Loucy (cell line): ENCODE measurements around the gene TIE1.

Source experiments
- H2AFZ ChIP-seq: fragments of 200-600 bp; sonication (generic); 2 replicates; pipeline ENCODE4 v1.6.0; 2016; ENCODE audit warnings: antibody characterized with exemption, mild to moderate bottlenecking, low read length, moderate library complexity
- H3F3A ChIP-seq: fragments of 200-600 bp; 2 replicates; pipeline ENCODE4 v1.6.0; 2016; ENCODE audit warnings: antibody characterized with exemption, low read depth, mild to moderate bottlenecking
- H3K27me3 ChIP-seq: fragments of 200-600 bp; sonication (generic); 2 replicates; pipeline ENCODE4 v1.6.1; 2014; ENCODE audit warnings: low read length, mild to moderate bottlenecking; ENCODE audit not compliant: insufficient read depth, poor library complexity, severe bottlenecking
- H3K36me3 ChIP-seq: fragments of 200-600 bp; sonication (generic); 2 replicates; pipeline ENCODE4 v1.6.1; 2016; ENCODE audit warnings: low read length; ENCODE audit not compliant: insufficient read depth
- H3K4me1 ChIP-seq: fragments of 200-600 bp; sonication (generic); 2 replicates; pipeline ENCODE4 v1.5.1; 2014; ENCODE audit warnings: low read length, mild to moderate bottlenecking; ENCODE audit not compliant: insufficient read depth, poor library complexity, severe bottlenecking
- H3K4me2 ChIP-seq: fragments of 200-600 bp; sonication (generic); 2 replicates; pipeline ENCODE4 v1.6.0; 2014; ENCODE audit warnings: antibody characterized with exemption, low read length, low read depth, mild to moderate bottlenecking; ENCODE audit not compliant: poor library complexity, severe bottlenecking
- H3K4me3 ChIP-seq: fragments of 200-600 bp; sonication (generic); 2 replicates; pipeline ENCODE4 v1.5.1; 2014; ENCODE audit warnings: low read length, mild to moderate bottlenecking, mixed read lengths; ENCODE audit not compliant: poor library complexity, severe bottlenecking
- H3K79me2 ChIP-seq: fragments of 200-600 bp; sonication (generic); 2 replicates; pipeline ENCODE4 v1.6.1; 2014; ENCODE audit warnings: low read length; ENCODE audit not compliant: insufficient read depth
- H3K9ac ChIP-seq: fragments of 200-600 bp; sonication (generic); 2 replicates; pipeline ENCODE4 v1.6.0; 2014; ENCODE audit warnings: mild to moderate bottlenecking, low read depth, low read length, moderate library complexity; ENCODE audit not compliant: poor library complexity, severe bottlenecking
- H3K9me2 ChIP-seq: fragments of 200-600 bp; sonication (generic); replicated peaks from 2 replicates; pipeline ENCODE4 v1.6.1; 2016; ENCODE audit warnings: low read depth, low read length, mixed read lengths
- H3K9me3 ChIP-seq: fragments of 200-600 bp; sonication (generic); 2 replicates; pipeline ENCODE4 v1.6.1; 2014; ENCODE audit warnings: mild to moderate bottlenecking, antibody characterized with exemption, low read length, low read depth; ENCODE audit not compliant: insufficient read depth
- H4K20me1 ChIP-seq: fragments of 200-600 bp; sonication (generic); 2 replicates; pipeline ENCODE4 v1.6.0; 2014; ENCODE audit warnings: antibody characterized with exemption, low read length, mild to moderate bottlenecking; ENCODE audit not compliant: insufficient read depth, poor library complexity, severe bottlenecking
- CTCF ChIP-seq: fragments of 200-600 bp; sonication (generic); conservative IDR thresholded peaks from 2 replicates; pipeline ENCODE4 v1.5.1; 2014; ENCODE audit warnings: mild to moderate bottlenecking, antibody characterized with exemption, low read length
- EZH2phosphoT487 ChIP-seq: fragments of 200-600 bp; IDR thresholded peaks from 2 replicates; pipeline ENCODE4 v1.6.1; 2018; ENCODE audit warnings: antibody characterized with exemption, mild to moderate bottlenecking, moderate library complexity, borderline replicate concordance

Gene TIE1

GRCh38 chr1:43314233-43314632 lies 13.5 kb downstream of the TIE1 start:
- Histone ChIP-seq H3K9me2 (no peaks in the 10 kb centered on the region), H4K20me1 (no peaks in the 10 kb centered on the region), H2AFZ (no peak overlapping the region), H3F3A (no peaks in the 10 kb centered on the region), H3K4me1 (no peaks in the 10 kb centered on the region), H3K4me3 (no peak overlapping the region), H3K9me3 (no peaks in the 10 kb centered on the region), H3K79me2 (no peaks in the 10 kb centered on the region), H3K4me2 (no peak overlapping the region), H3K27me3 (no peaks in the 10 kb centered on the region), H3K36me3 (no peaks in the 10 kb centered on the region), H3K9ac (no peak overlapping the region)
- TF ChIP-seq CTCF (no peak), EZH2phosphoT487 (no peak)

GRCh38 chr1:43315481-43315880 lies 14.7 kb downstream of the TIE1 start:
- H3K4me2 ChIP-seq, result no peak overlapping the region
- H3K4me3 ChIP-seq, result no peak overlapping the region
- no peak overlapping the region for H2AFZ ChIP-seq
- H3K79me2 ChIP-seq, result no peaks in the 10 kb centered on the region
- no peak for TF ChIP-seq EZH2phosphoT487
- TF ChIP-seq CTCF, result no peak
- no peaks in the 10 kb centered on the region for H3K9me3 ChIP-seq
- H3K9me2 ChIP-seq, result no peaks in the 10 kb centered on the region
- no peak overlapping the region for H3K9ac ChIP-seq
- no peaks in the 10 kb centered on the region for H4K20me1 ChIP-seq
- H3F3A ChIP-seq, result no peaks in the 10 kb centered on the region
- H3K36me3 ChIP-seq, result no peaks in the 10 kb centered on the region
- H3K27me3 ChIP-seq, result no peaks in the 10 kb centered on the region
- H3K4me1 ChIP-seq, result no peaks in the 10 kb centered on the region

DNA sequence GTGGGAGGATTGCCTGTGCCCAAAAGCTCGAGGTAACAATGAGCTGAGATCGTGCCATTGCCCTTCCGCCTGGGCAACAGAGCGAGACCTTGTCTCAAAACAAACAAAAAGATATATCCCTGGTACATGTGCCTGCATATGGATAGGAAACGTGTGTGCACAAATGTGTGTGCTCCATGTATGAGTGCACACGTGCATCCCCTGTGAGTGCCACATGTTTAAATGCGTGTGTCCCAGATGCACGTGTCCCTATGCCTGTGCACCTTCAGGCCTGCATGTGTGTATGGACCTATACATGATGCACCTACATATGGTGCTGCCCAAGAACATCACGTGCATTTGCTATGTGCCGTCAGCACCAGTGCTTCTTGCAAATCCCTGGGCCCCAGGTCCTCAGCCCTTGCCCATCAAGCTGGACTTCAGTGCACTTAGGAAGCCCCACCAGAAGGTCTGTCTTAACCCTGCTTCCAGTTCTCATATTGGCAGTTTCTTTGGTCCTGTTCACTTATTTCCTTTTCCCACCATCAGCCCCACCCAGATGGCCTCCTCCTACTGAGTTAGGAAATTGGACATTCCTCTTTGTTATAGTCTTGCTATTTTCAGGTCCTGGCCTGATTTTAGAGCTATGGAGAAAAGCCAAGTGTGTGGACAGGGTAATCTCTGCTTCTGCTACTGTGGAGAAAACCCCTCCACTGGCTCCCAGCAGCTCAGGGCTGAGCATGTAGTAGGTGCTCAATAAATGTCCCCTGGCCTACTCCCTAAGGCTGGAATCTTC lies 15.4 kb downstream of the TIE1 start:
- H3K9me3 ChIP-seq, result no peaks in the 10 kb centered on the region
- H3K9ac ChIP-seq, result no peak overlapping the region
- no peak for TF ChIP-seq CTCF
- no peak for TF ChIP-seq EZH2phosphoT487
- no peaks in the 10 kb centered on the region for H3K9me2 ChIP-seq
- H4K20me1 ChIP-seq, result no peaks in the 10 kb centered on the region
- H3K4me3 ChIP-seq, result no peak overlapping the region
- H2AFZ ChIP-seq, result no peak overlapping the region
- no peak overlapping the region for H3K4me2 ChIP-seq
- no peaks in the 10 kb centered on the region for H3F3A ChIP-seq
- no peaks in the 10 kb centered on the region for H3K36me3 ChIP-seq
- H3K27me3 ChIP-seq, result no peaks in the 10 kb centered on the region
- no peaks in the 10 kb centered on the region for H3K4me1 ChIP-seq
- no peaks in the 10 kb centered on the region for H3K79me2 ChIP-seq
